Keratinocyte (primary cell): Measurements from ENCODE around the gene DPP10. TPM values are rescaled to one million over a fixed set of nuclear protein-coding genes. Genes with fewer than 3 reads are reported as not detected.

Experiments
- DNase-seq: peaks from one replicate; pipeline ENCODE4 v3.0.0-alpha.2; 2011; ENCODE audit warnings: low read depth, missing footprints, low spot score
- FAIRE-seq: peaks from 2 replicates; lab custom pipeline; 2011; peaks lifted over from hg19 to GRCh38; lab: Jason Lieb, UNC
- H2AFZ ChIP-seq: 2 replicates; pipeline ENCODE4 v1.6.0; 2012; ENCODE audit warnings: low read length, control low read depth, inconsistent platforms; ENCODE audit not compliant: control insufficient read depth
- H3K27ac ChIP-seq: 2 replicates; pipeline ENCODE4 v1.5.1; 2011; ENCODE audit warnings: low read length; ENCODE audit not compliant: control insufficient read depth, insufficient read depth
- H3K27me3 ChIP-seq: 3 replicates; pipeline ENCODE4 v1.6.0; 2011; ENCODE audit warnings: low read length; ENCODE audit not compliant: control insufficient read depth, insufficient read depth; ENCODE audit errors: extremely low read depth
- H3K36me3 ChIP-seq, 2 experiments: 2 replicates in 1 of 2; 3 replicates in 1 of 2; pipeline ENCODE4 v1.5.1; 2011; ENCODE audit warnings: low read length in 2 of 2, mild to moderate bottlenecking in 1 of 2; ENCODE audit not compliant: control insufficient read depth in 2 of 2, insufficient read depth in 2 of 2; ENCODE audit errors: extremely low read depth in 1 of 2
- H3K4me1 ChIP-seq: 3 replicates; pipeline ENCODE4 v1.5.1; 2011; ENCODE audit warnings: low read length; ENCODE audit not compliant: control insufficient read depth, insufficient read depth; ENCODE audit errors: extremely low read depth
- H3K4me2 ChIP-seq: 3 replicates; pipeline ENCODE4 v1.6.0; 2011; ENCODE audit warnings: low read depth, low read length; ENCODE audit not compliant: control insufficient read depth, insufficient read depth; ENCODE audit errors: extremely low read depth
- H3K4me3 ChIP-seq, 3 experiments: fragments of 200-600 bp in 1 of 3; sonication (generic) in 1 of 3; 2 replicates in 2 of 3; 3 replicates in 1 of 3; pipeline ENCODE4 v1.5.1; 2011 to 2016; ENCODE audit warnings: low read length in 3 of 3, mild to moderate bottlenecking in 3 of 3, control low read depth in 2 of 3, inconsistent platforms in 1 of 3, low read depth in 1 of 3, mixed read lengths in 1 of 3, mixed run types in 1 of 3, moderate library complexity in 1 of 3; ENCODE audit not compliant: control insufficient read depth in 2 of 3, insufficient read depth in 2 of 3; ENCODE audit errors: extremely low read depth in 1 of 3
- H3K79me2 ChIP-seq: 2 replicates; pipeline ENCODE4 v1.6.0; 2012; ENCODE audit warnings: low read length; ENCODE audit not compliant: control insufficient read depth, insufficient read depth
- H3K9ac ChIP-seq: 3 replicates; pipeline ENCODE4 v1.6.0; 2011; ENCODE audit warnings: low read length; ENCODE audit not compliant: control insufficient read depth, insufficient read depth; ENCODE audit errors: extremely low read depth
- H3K9me1 ChIP-seq: 3 replicates; pipeline ENCODE4 v1.6.0; 2011; ENCODE audit warnings: low read length; ENCODE audit not compliant: control insufficient read depth, insufficient read depth; ENCODE audit errors: extremely low read depth
- H3K9me3 ChIP-seq: 2 replicates; pipeline ENCODE4 v1.5.1; 2012; ENCODE audit warnings: low read depth, low read length; ENCODE audit not compliant: control insufficient read depth
- H4K20me1 ChIP-seq: 3 replicates; pipeline ENCODE4 v1.6.0; 2011; ENCODE audit warnings: low read length; ENCODE audit not compliant: control insufficient read depth, insufficient read depth; ENCODE audit errors: extremely low read depth
- CTCF ChIP-seq, 3 experiments: IDR thresholded peaks in 1 of 3; conservative IDR thresholded peaks in 1 of 3; optimal IDR thresholded peaks in 1 of 3; 2 replicates in 2 of 3; 3 replicates in 1 of 3; pipeline versions ENCODE3 to v1.5.1; 2011; ENCODE audit warnings: low read length in 3 of 3, mild to moderate bottlenecking in 3 of 3, moderate library complexity in 2 of 3, control low read depth in 1 of 3, inconsistent platforms in 1 of 3; ENCODE audit not compliant: insufficient read depth in 2 of 3; ENCODE audit errors: extremely low read depth in 1 of 3
- EZH2 ChIP-seq: IDR thresholded peaks from one replicate; pipeline ENCODE4 v1.6.1; 2012; ENCODE audit warnings: inconsistent platforms, mild to moderate bottlenecking, low read length, moderate library complexity
- dilution Hi-C: fragments of 300-500 bp; cut with MboI; formaldehyde crosslinking; loops from one replicate; pipeline ENCODE4 v1.7.0; 2020; ENCODE audit warnings: low sequenced_read_pairs; ENCODE audit not compliant: extremely low pct_ligation_motif_present
- polyA plus RNA-seq, 5 experiments: library from polyadenylated mRNA; depleted of rRNA in 3 of 5; stranded (reverse) in 3 of 5; stranded (forward) in 1 of 5; unstranded in 1 of 5; fragments of >200 nt; gene quantifications; 1 replicate in 1 of 5; 2 replicates in 3 of 5; 3 replicates in 1 of 5; pipeline versions ENCODE4 v1.2.1 to v1.2.3, GENCODE V29; 2011 to 2012; ENCODE audit warnings: missing spikeins in 2 of 5, low read depth in 1 of 5, low replicate concordance in 1 of 5

The DPP10 gene
- polyA plus RNA-seq, 1 donor (not counting 4 experiments of a cell fraction or from before 2014, with no cell fraction given) = not detected

GRCh38 chr2:114446571-114446970 lies 4.1 kb downstream of the DPP10 start:
- Histone ChIP-seq H2AFZ (no peak overlapping the region), H4K20me1 (no peaks in the 10 kb centered on the region), H3K4me2 (no peak overlapping the region), H3K9ac (no peak overlapping the region), H3K27ac (no peak overlapping the region), H3K9me1 (no peaks in the 10 kb centered on the region), H3K4me3 (no peak overlapping the region), H3K36me3 (no peaks in the 10 kb centered on the region), H3K4me1 (no peaks in the 10 kb centered on the region), H3K9me3 (no peaks in the 10 kb centered on the region), H3K79me2 (no peaks in the 10 kb centered on the region), H3K27me3 (no peaks in the 10 kb centered on the region)
- TF ChIP-seq CTCF (optimal IDR thresholded peaks at IDR 0.05 in 1 of 3, IDR thresholded peaks at IDR 0.05 in 1 of 3, conservative IDR thresholded peaks at IDR 0.05 in 1 of 3; ENCODE audit: extremely low read depth in 1 of 3, insufficient read depth in 2 of 3, low read length in 3 of 3) (no peak), EZH2 (no peak)
- dilution Hi-C loops = no loop called here
- no peak for DNase-seq
- FAIRE-seq = no peak

GRCh38 chr2:114450639-114451038 lies 8.2 kb downstream of the DPP10 start:
- Histone ChIP-seq H3K4me3 (no peak overlapping the region), H3K36me3 (no peaks in the 10 kb centered on the region), H3K79me2 (no peaks in the 10 kb centered on the region), H3K9me1 (no peaks in the 10 kb centered on the region), H4K20me1 (no peaks in the 10 kb centered on the region), H3K4me2 (no peak overlapping the region), H3K27ac (no peak overlapping the region), H3K4me1 (no peaks in the 10 kb centered on the region), H3K9ac (no peak overlapping the region), H3K27me3 (no peaks in the 10 kb centered on the region), H2AFZ (no peak overlapping the region), H3K9me3 (no peaks in the 10 kb centered on the region)
- no peak for TF ChIP-seq EZH2
- TF ChIP-seq CTCF (optimal IDR thresholded peaks at IDR 0.05 in 1 of 3, IDR thresholded peaks at IDR 0.05 in 1 of 3, conservative IDR thresholded peaks at IDR 0.05 in 1 of 3; ENCODE audit: extremely low read depth in 1 of 3, insufficient read depth in 2 of 3, low read length in 3 of 3) = no peak
- DNase-seq = no peak
- dilution Hi-C loops = no loop called here
- no peak for FAIRE-seq
